HepG2 (cell line): ENCODE measurements around the gene PNMA5.

Experiments
- FOSL2 ChIP-seq: sonication (generic); formaldehyde crosslinking; IDR thresholded peaks from 2 replicates; pipeline ENCODE4 v1.4.0; 2020; ENCODE audit warnings: missing genetic modification reagents
- PHF8 ChIP-seq: sonication (generic); formaldehyde crosslinking; IDR thresholded peaks from 2 replicates; pipeline ENCODE4 v1.5.0; 2020; ENCODE audit warnings: missing genetic modification reagents
- POLR2A ChIP-seq, 2 experiments: IDR thresholded peaks; 2 replicates each; pipeline ENCODE4 v1.6.1; 2011; ENCODE audit warnings: low read depth in 2 of 2, low read length in 2 of 2, mild to moderate bottlenecking in 1 of 2, moderate library complexity in 1 of 2; ENCODE audit not compliant: insufficient read depth in 1 of 2
- SMAD3 ChIP-seq: sonication (generic); formaldehyde crosslinking; IDR thresholded peaks from 2 replicates; pipeline ENCODE4 v1.4.0; 2020; ENCODE audit warnings: missing genetic modification reagents
- SP1 ChIP-seq, 2 experiments: fragments of 450-650 bp in 1 of 2; sonication (generic) in 1 of 2; formaldehyde crosslinking in 1 of 2; IDR thresholded peaks; 2 replicates each; pipeline versions ENCODE4 v1.4.0 to v1.6.1; 2016 to 2020; ENCODE audit warnings: missing genetic modification reagents in 1 of 2
- STAT5B ChIP-seq: sonication (generic); formaldehyde crosslinking; IDR thresholded peaks from 2 replicates; pipeline ENCODE4 v1.4.0; 2020; ENCODE audit warnings: missing genetic modification reagents
- ZBTB3 ChIP-seq: sonication (generic); formaldehyde crosslinking; IDR thresholded peaks from 2 replicates; pipeline ENCODE4 v1.4.0; 2020; ENCODE audit warnings: low read depth, mild to moderate bottlenecking, moderate library complexity, missing genetic modification reagents, borderline replicate concordance
- ZFP36L2 ChIP-seq: sonication (generic); formaldehyde crosslinking; IDR thresholded peaks from 2 replicates; pipeline ENCODE4 v1.4.0; 2020; ENCODE audit warnings: missing genetic modification reagents
- ZNF484 ChIP-seq: sonication (generic); formaldehyde crosslinking; IDR thresholded peaks from 2 replicates; pipeline ENCODE4 v1.5.1; 2020; ENCODE audit warnings: mild to moderate bottlenecking, low read depth, missing genetic modification reagents, borderline replicate concordance
- TF ChIP-seq, protein P1 (sequence below): sonication (generic); formaldehyde crosslinking; IDR thresholded peaks from 2 replicates; pipeline ENCODE4 v1.4.0; 2020; ENCODE audit warnings: missing genetic modification reagents, borderline replicate concordance
- TF ChIP-seq, protein P2 (sequence below): sonication (generic); formaldehyde crosslinking; IDR thresholded peaks from 2 replicates; pipeline ENCODE4 v1.4.0; 2020; ENCODE audit warnings: missing genetic modification reagents
- TF ChIP-seq, protein P3 (sequence below): sonication (generic); formaldehyde crosslinking; IDR thresholded peaks from 2 replicates; pipeline ENCODE4 v1.8.0; 2022; ENCODE audit warnings: mild to moderate bottlenecking, missing genetic modification reagents, moderate library complexity
- TF ChIP-seq, protein P4 (sequence below): sonication (generic); formaldehyde crosslinking; IDR thresholded peaks from 2 replicates; pipeline ENCODE4 v1.4.0; 2020; ENCODE audit warnings: mild to moderate bottlenecking, missing genetic modification reagents

DNA sequence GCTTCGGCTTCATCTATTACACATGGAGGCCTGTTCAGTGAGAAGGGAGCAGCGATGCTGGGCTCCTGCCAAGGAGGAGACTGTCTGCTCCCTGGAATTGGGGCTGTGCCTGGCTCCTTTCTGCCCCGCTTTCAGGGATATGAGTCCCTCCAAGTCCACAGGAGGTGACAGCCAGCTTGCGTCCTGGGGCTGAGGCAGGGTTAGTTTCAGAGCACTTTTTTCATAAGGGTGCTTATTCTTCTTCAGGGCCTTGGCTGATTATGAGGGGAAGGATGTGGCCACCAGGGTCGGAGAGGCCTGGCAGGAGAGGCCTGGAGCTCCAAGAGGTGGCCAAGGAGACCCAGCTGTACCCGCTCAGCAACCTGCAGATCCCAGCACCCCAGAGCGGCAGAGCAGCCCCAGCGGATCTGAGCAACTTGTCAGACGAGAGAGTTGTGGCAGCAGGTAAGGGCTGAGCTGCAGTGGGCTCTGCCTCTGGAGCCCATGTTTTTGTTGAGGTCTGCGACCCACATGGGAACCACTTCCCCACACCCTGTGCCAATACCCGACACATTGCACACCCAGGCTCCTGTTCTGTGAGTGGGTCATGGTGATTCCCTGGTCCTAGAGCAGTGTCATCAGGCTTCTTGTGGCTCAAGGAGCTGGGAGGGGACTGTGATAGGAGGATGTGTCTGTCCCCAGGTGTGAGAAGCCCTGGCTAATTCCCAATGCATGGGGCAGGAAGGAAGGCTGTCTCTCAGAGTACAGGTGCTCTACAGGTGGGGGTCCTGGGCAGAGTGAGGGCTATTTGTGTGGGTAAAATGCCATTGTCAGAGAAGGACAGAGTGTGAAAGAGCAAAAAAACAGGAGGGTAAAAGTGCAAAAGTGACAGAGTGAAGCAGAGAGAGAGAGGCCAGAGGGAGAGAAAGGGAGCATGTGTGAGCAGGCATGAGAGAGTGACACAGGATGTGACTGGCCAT is 48.6 kb downstream of the PNMA5 start:
- TF ChIP-seq, protein P1, sequence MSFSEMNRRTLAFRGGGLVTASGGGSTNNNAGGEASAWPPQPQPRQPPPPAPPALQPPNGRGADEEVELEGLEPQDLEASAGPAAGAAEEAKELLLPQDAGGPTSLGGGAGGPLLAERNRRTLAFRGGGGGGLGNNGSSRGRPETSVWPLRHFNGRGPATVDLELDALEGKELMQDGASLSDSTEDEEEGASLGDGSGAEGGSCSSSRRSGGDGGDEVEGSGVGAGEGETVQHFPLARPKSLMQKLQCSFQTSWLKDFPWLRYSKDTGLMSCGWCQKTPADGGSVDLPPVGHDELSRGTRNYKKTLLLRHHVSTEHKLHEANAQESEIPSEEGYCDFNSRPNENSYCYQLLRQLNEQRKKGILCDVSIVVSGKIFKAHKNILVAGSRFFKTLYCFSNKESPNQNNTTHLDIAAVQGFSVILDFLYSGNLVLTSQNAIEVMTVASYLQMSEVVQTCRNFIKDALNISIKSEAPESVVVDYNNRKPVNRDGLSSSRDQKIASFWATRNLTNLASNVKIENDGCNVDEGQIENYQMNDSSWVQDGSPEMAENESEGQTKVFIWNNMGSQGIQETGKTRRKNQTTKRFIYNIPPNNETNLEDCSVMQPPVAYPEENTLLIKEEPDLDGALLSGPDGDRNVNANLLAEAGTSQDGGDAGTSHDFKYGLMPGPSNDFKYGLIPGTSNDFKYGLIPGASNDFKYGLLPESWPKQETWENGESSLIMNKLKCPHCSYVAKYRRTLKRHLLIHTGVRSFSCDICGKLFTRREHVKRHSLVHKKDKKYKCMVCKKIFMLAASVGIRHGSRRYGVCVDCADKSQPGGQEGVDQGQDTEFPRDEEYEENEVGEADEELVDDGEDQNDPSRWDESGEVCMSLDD (CRISPR knock-in tag), result no peak
- TF ChIP-seq ZNF484 (no peak), SMAD3 (no peak), POLR2A (IDR thresholded peaks at IDR 0.05; ENCODE audit: insufficient read depth in 1 of 2, low read depth in 2 of 2, low read length in 2 of 2) (no peak), FOSL2 (CRISPR knock-in tag) (no peak), STAT5B (CRISPR knock-in tag) (no peak), PHF8 (CRISPR knock-in tag) (no peak), ZBTB3 (CRISPR knock-in tag) (no peak), SP1 (IDR thresholded peaks at IDR 0.05) (no peak), SP1 (CRISPR knock-in tag; IDR thresholded peaks at IDR 0.05) (no peak), ZFP36L2 (CRISPR knock-in tag) (no peak)
- TF ChIP-seq, protein P2, sequence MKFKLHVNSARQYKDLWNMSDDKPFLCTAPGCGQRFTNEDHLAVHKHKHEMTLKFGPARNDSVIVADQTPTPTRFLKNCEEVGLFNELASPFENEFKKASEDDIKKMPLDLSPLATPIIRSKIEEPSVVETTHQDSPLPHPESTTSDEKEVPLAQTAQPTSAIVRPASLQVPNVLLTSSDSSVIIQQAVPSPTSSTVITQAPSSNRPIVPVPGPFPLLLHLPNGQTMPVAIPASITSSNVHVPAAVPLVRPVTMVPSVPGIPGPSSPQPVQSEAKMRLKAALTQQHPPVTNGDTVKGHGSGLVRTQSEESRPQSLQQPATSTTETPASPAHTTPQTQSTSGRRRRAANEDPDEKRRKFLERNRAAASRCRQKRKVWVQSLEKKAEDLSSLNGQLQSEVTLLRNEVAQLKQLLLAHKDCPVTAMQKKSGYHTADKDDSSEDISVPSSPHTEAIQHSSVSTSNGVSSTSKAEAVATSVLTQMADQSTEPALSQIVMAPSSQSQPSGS (CRISPR knock-in tag), result no peak
- TF ChIP-seq, protein P3, sequence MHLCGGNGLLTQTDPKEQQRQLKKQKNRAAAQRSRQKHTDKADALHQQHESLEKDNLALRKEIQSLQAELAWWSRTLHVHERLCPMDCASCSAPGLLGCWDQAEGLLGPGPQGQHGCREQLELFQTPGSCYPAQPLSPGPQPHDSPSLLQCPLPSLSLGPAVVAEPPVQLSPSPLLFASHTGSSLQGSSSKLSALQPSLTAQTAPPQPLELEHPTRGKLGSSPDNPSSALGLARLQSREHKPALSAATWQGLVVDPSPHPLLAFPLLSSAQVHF (CRISPR knock-in tag), result no peak
- TF ChIP-seq, protein P4, sequence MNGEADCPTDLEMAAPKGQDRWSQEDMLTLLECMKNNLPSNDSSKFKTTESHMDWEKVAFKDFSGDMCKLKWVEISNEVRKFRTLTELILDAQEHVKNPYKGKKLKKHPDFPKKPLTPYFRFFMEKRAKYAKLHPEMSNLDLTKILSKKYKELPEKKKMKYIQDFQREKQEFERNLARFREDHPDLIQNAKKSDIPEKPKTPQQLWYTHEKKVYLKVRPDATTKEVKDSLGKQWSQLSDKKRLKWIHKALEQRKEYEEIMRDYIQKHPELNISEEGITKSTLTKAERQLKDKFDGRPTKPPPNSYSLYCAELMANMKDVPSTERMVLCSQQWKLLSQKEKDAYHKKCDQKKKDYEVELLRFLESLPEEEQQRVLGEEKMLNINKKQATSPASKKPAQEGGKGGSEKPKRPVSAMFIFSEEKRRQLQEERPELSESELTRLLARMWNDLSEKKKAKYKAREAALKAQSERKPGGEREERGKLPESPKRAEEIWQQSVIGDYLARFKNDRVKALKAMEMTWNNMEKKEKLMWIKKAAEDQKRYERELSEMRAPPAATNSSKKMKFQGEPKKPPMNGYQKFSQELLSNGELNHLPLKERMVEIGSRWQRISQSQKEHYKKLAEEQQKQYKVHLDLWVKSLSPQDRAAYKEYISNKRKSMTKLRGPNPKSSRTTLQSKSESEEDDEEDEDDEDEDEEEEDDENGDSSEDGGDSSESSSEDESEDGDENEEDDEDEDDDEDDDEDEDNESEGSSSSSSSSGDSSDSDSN (CRISPR knock-in tag), result no peak
